ENCODE measurements around the gene SHISA9. TPM values are rescaled to one million over a fixed set of nuclear protein-coding genes. Genes with fewer than 3 reads are reported as not detected.

The SHISA9 gene
- total and polyA plus RNA-seq, 2 donors: 0.05 to 0.07 TPM

DNA sequence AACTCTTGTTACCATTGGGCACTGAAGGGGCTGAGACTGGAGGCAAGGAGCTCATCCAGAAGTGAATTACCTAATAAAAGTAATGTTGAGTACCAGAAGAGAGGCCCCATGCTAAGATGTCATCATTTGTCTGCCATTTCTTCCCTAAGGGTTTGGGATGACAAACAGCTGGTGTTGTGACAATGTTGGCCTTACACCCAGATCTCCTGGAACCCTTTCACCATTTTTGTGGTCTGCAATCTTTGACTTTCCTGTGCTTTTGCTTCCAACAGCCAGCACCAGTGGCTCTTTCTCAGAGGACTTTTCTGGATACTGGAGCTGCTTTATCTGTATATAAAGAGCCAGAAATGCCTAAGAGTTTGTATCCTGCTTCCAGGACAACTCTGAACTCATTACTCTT, 84.1 kb downstream of the SHISA9 start:
- H3K4me1 ChIP-seq (ENCODE audit: control insufficient read depth in 2 of 2, insufficient read depth in 2 of 2, low read length in 2 of 2): no peaks in the 10 kb centered on the region
- H3K27me3 ChIP-seq (ENCODE audit: control insufficient read depth in 2 of 2, insufficient read depth in 1 of 2, low read length in 1 of 2): no peaks in the 10 kb centered on the region
- H3K27ac ChIP-seq (ENCODE audit: low read depth in 1 of 2, low read length in 1 of 2): no peak overlapping the region
- no peak overlapping the region for H3K4me3 ChIP-seq (ENCODE audit: low read length in 2 of 2)
- H3K36me3 ChIP-seq (ENCODE audit: control insufficient read depth in 2 of 2, insufficient read depth in 2 of 2, low read length in 1 of 2): no peaks in the 10 kb centered on the region
- DNase-seq (ENCODE audit: low read depth in 6 of 9, low spot score in 9 of 9): no peak
- H3K9me3 ChIP-seq (ENCODE audit: control insufficient read depth in 2 of 2, insufficient read depth in 1 of 2, low read length in 1 of 2): no peaks in the 10 kb centered on the region

DNA sequence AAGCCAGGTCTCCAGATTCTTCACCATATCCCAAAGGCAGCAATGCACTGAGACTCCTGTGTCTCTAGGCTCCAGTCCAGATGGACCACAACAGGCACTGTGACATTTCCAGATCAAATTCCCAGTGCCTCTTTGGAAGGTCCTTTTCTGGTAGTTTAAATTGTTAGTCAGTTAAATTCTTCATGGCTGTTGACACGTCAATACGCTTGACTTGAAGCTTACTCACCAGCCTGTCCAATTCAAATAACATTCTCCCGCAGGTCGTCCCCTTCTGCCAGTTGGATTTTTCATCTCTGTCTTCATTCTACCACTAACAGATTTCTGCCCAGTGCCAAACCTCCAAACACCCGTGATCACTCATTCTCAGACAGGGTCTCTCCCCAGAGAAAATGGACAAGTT, 86.7 kb downstream of the SHISA9 start:
- H3K4me1 ChIP-seq (ENCODE audit: control insufficient read depth in 2 of 2, insufficient read depth in 2 of 2, low read length in 2 of 2): no peaks in the 10 kb centered on the region
- H3K36me3 ChIP-seq (ENCODE audit: control insufficient read depth in 2 of 2, insufficient read depth in 2 of 2, low read length in 1 of 2): no peaks in the 10 kb centered on the region
- no peak overlapping the region for H3K27ac ChIP-seq (ENCODE audit: low read depth in 1 of 2, low read length in 1 of 2)
- no peaks in the 10 kb centered on the region for H3K9me3 ChIP-seq (ENCODE audit: control insufficient read depth in 2 of 2, insufficient read depth in 1 of 2, low read length in 1 of 2)
- 91% methylated on average over 5 of the region's 5 CpGs for WGBS
- H3K27me3 ChIP-seq (ENCODE audit: control insufficient read depth in 2 of 2, insufficient read depth in 1 of 2, low read length in 1 of 2): no peaks in the 10 kb centered on the region
- no peak for DNase-seq (ENCODE audit: low read depth in 6 of 9, low spot score in 9 of 9)
- no peak overlapping the region for H3K4me3 ChIP-seq (ENCODE audit: low read length in 2 of 2)

GRCh38 chr16:12992066-12992465, 90.7 kb downstream of the SHISA9 start:
- H3K27ac ChIP-seq (ENCODE audit: low read depth in 1 of 2, low read length in 1 of 2): no peak overlapping the region
- 88% methylated on average over 5 of the region's 5 CpGs for WGBS
- no peaks in the 10 kb centered on the region for H3K27me3 ChIP-seq (ENCODE audit: control insufficient read depth in 2 of 2, insufficient read depth in 1 of 2, low read length in 1 of 2)
- H3K4me1 ChIP-seq (ENCODE audit: control insufficient read depth in 2 of 2, insufficient read depth in 2 of 2, low read length in 2 of 2): no peaks in the 10 kb centered on the region
- DNase-seq (ENCODE audit: low read depth in 6 of 9, low spot score in 9 of 9): no peak
- H3K36me3 ChIP-seq (ENCODE audit: control insufficient read depth in 2 of 2, insufficient read depth in 2 of 2, low read length in 1 of 2): no peaks in the 10 kb centered on the region
- no peak overlapping the region for H3K4me3 ChIP-seq (ENCODE audit: low read length in 2 of 2)
- H3K9me3 ChIP-seq (ENCODE audit: control insufficient read depth in 2 of 2, insufficient read depth in 1 of 2, low read length in 1 of 2): no peaks in the 10 kb centered on the region

GRCh38 chr16:12994402-12994801, 93.0 kb downstream of the SHISA9 start:
- DNase-seq (ENCODE audit: low read depth in 6 of 9, low spot score in 9 of 9): no peak
- Histone ChIP-seq H3K27me3 (ENCODE audit: control insufficient read depth in 2 of 2, insufficient read depth in 1 of 2, low read length in 1 of 2) (no peaks in the 10 kb centered on the region), H3K36me3 (ENCODE audit: control insufficient read depth in 2 of 2, insufficient read depth in 2 of 2, low read length in 1 of 2) (no peaks in the 10 kb centered on the region), H3K4me3 (ENCODE audit: low read length in 2 of 2) (no peak overlapping the region), H3K9me3 (ENCODE audit: control insufficient read depth in 2 of 2, insufficient read depth in 1 of 2, low read length in 1 of 2) (no peaks in the 10 kb centered on the region), H3K4me1 (ENCODE audit: control insufficient read depth in 2 of 2, insufficient read depth in 2 of 2, low read length in 2 of 2) (no peaks in the 10 kb centered on the region), H3K27ac (ENCODE audit: low read depth in 1 of 2, low read length in 1 of 2) (no peak overlapping the region)
- WGBS: 55% methylated on average over 4 of the region's 4 CpGs

- Histone ChIP-seq H3K4me3 (ENCODE audit: low read length in 2 of 2) (no peak overlapping the region), H3K27ac (ENCODE audit: low read depth in 1 of 2, low read length in 1 of 2) (no peak overlapping the region), H3K4me1 (ENCODE audit: control insufficient read depth in 2 of 2, insufficient read depth in 2 of 2, low read length in 2 of 2) (no peaks in the 10 kb centered on the region), H3K36me3 (ENCODE audit: control insufficient read depth in 2 of 2, insufficient read depth in 2 of 2, low read length in 1 of 2) (no peaks in the 10 kb centered on the region), H3K27me3 (ENCODE audit: control insufficient read depth in 2 of 2, insufficient read depth in 1 of 2, low read length in 1 of 2) (no peaks in the 10 kb centered on the region), H3K9me3 (ENCODE audit: control insufficient read depth in 2 of 2, insufficient read depth in 1 of 2, low read length in 1 of 2) (no peaks in the 10 kb centered on the region)
- DNase-seq (ENCODE audit: low read depth in 6 of 9, low spot score in 9 of 9): no peak
- WGBS: 76% methylated on average over 7 of the region's 7 CpGs
Observed at GRCh38 chr16:12995721-12996372, 94.4 kb downstream of the SHISA9 start.

- H3K27ac ChIP-seq (ENCODE audit: low read depth in 1 of 2, low read length in 1 of 2): no peak overlapping the region
- no peak overlapping the region for H3K4me3 ChIP-seq (ENCODE audit: low read length in 2 of 2)
- H3K4me1 ChIP-seq (ENCODE audit: control insufficient read depth in 2 of 2, insufficient read depth in 2 of 2, low read length in 2 of 2): no peaks in the 10 kb centered on the region
- H3K9me3 ChIP-seq (ENCODE audit: control insufficient read depth in 2 of 2, insufficient read depth in 1 of 2, low read length in 1 of 2): no peaks in the 10 kb centered on the region
- WGBS: 95% methylated on average over 7 of the region's 7 CpGs
- H3K36me3 ChIP-seq (ENCODE audit: control insufficient read depth in 2 of 2, insufficient read depth in 2 of 2, low read length in 1 of 2): no peaks in the 10 kb centered on the region
- DNase-seq (ENCODE audit: low read depth in 6 of 9, low spot score in 9 of 9): no peak
- no peaks in the 10 kb centered on the region for H3K27me3 ChIP-seq (ENCODE audit: control insufficient read depth in 2 of 2, insufficient read depth in 1 of 2, low read length in 1 of 2)
Observed at GRCh38 chr16:12998361-12999085, 97.1 kb downstream of the SHISA9 start.

DNA sequence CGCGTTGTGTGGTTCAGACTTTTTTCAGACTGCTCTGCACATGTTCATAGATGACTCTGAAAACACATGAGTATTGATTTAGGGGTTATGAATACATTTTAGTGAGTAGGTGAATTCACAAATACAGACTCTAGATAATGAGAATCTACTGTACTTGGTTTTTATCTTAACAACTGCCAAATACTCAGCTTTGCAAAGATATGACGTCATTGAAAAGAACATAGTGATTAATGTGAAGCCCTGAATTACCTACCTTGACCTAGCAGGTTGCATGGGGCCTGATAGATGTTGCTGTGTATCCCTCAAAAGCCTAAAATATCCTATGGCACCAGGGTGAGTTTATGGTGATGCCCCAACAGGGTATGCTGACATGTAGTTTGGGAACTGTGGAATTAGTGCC, 98.0 kb downstream of the SHISA9 start:
- H3K27ac ChIP-seq (ENCODE audit: low read depth in 1 of 2, low read length in 1 of 2): no peak overlapping the region
- H3K4me1 ChIP-seq (ENCODE audit: control insufficient read depth in 2 of 2, insufficient read depth in 2 of 2, low read length in 2 of 2): no peaks in the 10 kb centered on the region
- no peaks in the 10 kb centered on the region for H3K27me3 ChIP-seq (ENCODE audit: control insufficient read depth in 2 of 2, insufficient read depth in 1 of 2, low read length in 1 of 2)
- no peak for DNase-seq (ENCODE audit: low read depth in 6 of 9, low spot score in 9 of 9)
- WGBS: 98% methylated on average over 3 of the region's 3 CpGs
- H3K36me3 ChIP-seq (ENCODE audit: control insufficient read depth in 2 of 2, insufficient read depth in 2 of 2, low read length in 1 of 2): no peaks in the 10 kb centered on the region
- no peaks in the 10 kb centered on the region for H3K9me3 ChIP-seq (ENCODE audit: control insufficient read depth in 2 of 2, insufficient read depth in 1 of 2, low read length in 1 of 2)
- no peak overlapping the region for H3K4me3 ChIP-seq (ENCODE audit: low read length in 2 of 2)

DNA sequence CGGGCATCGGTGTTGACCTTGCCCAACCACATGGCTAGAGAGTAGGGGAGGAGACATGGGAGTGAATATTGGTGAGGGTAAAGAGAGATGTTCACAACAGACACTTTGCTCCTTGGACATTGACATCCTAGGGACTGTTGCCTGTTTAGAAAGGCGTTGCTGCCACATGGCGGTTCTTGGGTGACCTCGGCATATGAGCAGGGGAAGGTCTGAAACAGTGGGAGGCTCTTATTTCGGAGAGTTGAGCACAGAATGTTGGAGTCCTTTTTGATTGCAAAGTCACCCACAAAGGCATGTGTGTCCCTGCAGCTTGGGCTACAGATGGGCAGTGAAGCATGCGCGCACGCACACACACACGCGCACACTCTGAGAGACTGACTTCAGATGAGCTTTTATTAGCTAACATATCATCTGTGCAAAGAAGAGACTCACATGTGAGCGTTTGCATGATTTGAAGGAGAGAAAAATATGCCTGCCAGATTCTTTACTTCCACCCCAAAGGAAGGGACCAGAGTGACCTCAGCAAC, 104.4 kb downstream of the SHISA9 start:
- no peak overlapping the region for H3K4me3 ChIP-seq (ENCODE audit: low read length in 2 of 2)
- no peaks in the 10 kb centered on the region for H3K27me3 ChIP-seq (ENCODE audit: control insufficient read depth in 2 of 2, insufficient read depth in 1 of 2, low read length in 1 of 2)
- H3K36me3 ChIP-seq (ENCODE audit: control insufficient read depth in 2 of 2, insufficient read depth in 2 of 2, low read length in 1 of 2): no peaks in the 10 kb centered on the region
- 88% methylated on average over 12 of the region's 12 CpGs for WGBS
- no peaks in the 10 kb centered on the region for H3K4me1 ChIP-seq (ENCODE audit: control insufficient read depth in 2 of 2, insufficient read depth in 2 of 2, low read length in 2 of 2)
- DNase-seq (ENCODE audit: low read depth in 6 of 9, low spot score in 9 of 9): no peak
- no peaks in the 10 kb centered on the region for H3K9me3 ChIP-seq (ENCODE audit: control insufficient read depth in 2 of 2, insufficient read depth in 1 of 2, low read length in 1 of 2)
- H3K27ac ChIP-seq (ENCODE audit: low read depth in 1 of 2, low read length in 1 of 2): no peak overlapping the region

GRCh38 chr16:13012601-13013000, 111.2 kb downstream of the SHISA9 start:
- Histone ChIP-seq H3K27me3 (ENCODE audit: control insufficient read depth in 2 of 2, insufficient read depth in 1 of 2, low read length in 1 of 2) (no peaks in the 10 kb centered on the region), H3K4me3 (ENCODE audit: low read length in 2 of 2) (no peak overlapping the region), H3K27ac (ENCODE audit: low read depth in 1 of 2, low read length in 1 of 2) (no peak overlapping the region), H3K4me1 (ENCODE audit: control insufficient read depth in 2 of 2, insufficient read depth in 2 of 2, low read length in 2 of 2) (no peaks in the 10 kb centered on the region), H3K36me3 (ENCODE audit: control insufficient read depth in 2 of 2, insufficient read depth in 2 of 2, low read length in 1 of 2) (no peaks in the 10 kb centered on the region), H3K9me3 (ENCODE audit: control insufficient read depth in 2 of 2, insufficient read depth in 1 of 2, low read length in 1 of 2) (no peaks in the 10 kb centered on the region)
- no peak for DNase-seq (ENCODE audit: low read depth in 6 of 9, low spot score in 9 of 9)
- WGBS: 53% methylated on average over 4 of the region's 4 CpGs

Measured in thymus (tissue), 11 donors.